HepG2 (cell line): ENCODE measurements around the gene RAB6A. TPM values are rescaled to one million over a fixed set of nuclear protein-coding genes. Genes with fewer than 3 reads are reported as not detected.

Experiments
- CEBPB ChIP-seq: IDR thresholded peaks from 2 replicates; pipeline ENCODE4 v1.6.1; 2011; ENCODE audit warnings: low read depth, low read length, improper control_type of control experiment, borderline replicate concordance
- DZIP1 ChIP-seq: sonication (generic); formaldehyde crosslinking; IDR thresholded peaks from 2 replicates; pipeline ENCODE4 v1.5.0; 2020; ENCODE audit warnings: mild to moderate bottlenecking, missing genetic modification reagents
- GFI1 ChIP-seq: sonication (generic); formaldehyde crosslinking; IDR thresholded peaks from 2 replicates; pipeline ENCODE4 v1.5.0; 2020; ENCODE audit warnings: missing genetic modification reagents, mild to moderate bottlenecking, borderline replicate concordance
- HMGA1 ChIP-seq: sonication (generic); formaldehyde crosslinking; conservative IDR thresholded peaks from 2 replicates; pipeline ENCODE4 v1.4.0; 2020; ENCODE audit warnings: missing genetic modification reagents
- HNF4A ChIP-seq: sonication (generic); formaldehyde crosslinking; IDR thresholded peaks from 2 replicates; pipeline ENCODE4 v1.4.0; 2020; ENCODE audit warnings: missing genetic modification reagents
- KDM3A ChIP-seq: IDR thresholded peaks from 2 replicates; pipeline ENCODE4 v1.6.1; 2018; ENCODE audit warnings: low read depth, missing compliant biosample characterization
- MBD4 ChIP-seq: IDR thresholded peaks from 2 replicates; pipeline ENCODE4 v1.6.1; 2012; ENCODE audit warnings: low read length, inconsistent platforms, borderline replicate concordance
- PHF5A ChIP-seq: IDR thresholded peaks from one replicate; pipeline ENCODE4 v1.6.1; 2018; ENCODE audit warnings: low read depth, missing genetic modification reagents; ENCODE audit not compliant: unreplicated experiment
- SNRNP70 ChIP-seq: fragments of 200-400 bp; formaldehyde crosslinking; IDR thresholded peaks from 2 replicates; pipeline ENCODE4 v1.6.1; 2017; ENCODE audit warnings: mild to moderate bottlenecking, low read depth, low read length, moderate library complexity
- SUZ12 ChIP-seq: fragments of 150-350 bp; IDR thresholded peaks from 2 replicates; pipeline ENCODE4 v1.6.1; 2014; ENCODE audit warnings: low read depth, low read length
- TP53 ChIP-seq: sonication (generic); formaldehyde crosslinking; conservative IDR thresholded peaks from 2 replicates; pipeline ENCODE4 v1.4.0; 2020; ENCODE audit warnings: missing genetic modification reagents
- TRIM24 ChIP-seq: sonication (generic); formaldehyde crosslinking; IDR thresholded peaks from 2 replicates; pipeline ENCODE4 v1.8.0; 2022; ENCODE audit warnings: mild to moderate bottlenecking, missing genetic modification reagents
- U2AF2 ChIP-seq: fragments of 200-400 bp; formaldehyde crosslinking; IDR thresholded peaks from 2 replicates; pipeline ENCODE4 v1.6.1; 2017; ENCODE audit warnings: low read depth, mild to moderate bottlenecking, low read length
- ZMYM3 ChIP-seq: sonication (generic); formaldehyde crosslinking; IDR thresholded peaks from 2 replicates; pipeline ENCODE4 v1.5.1; 2020; ENCODE audit warnings: mild to moderate bottlenecking, missing genetic modification reagents
- ZNF513 ChIP-seq: sonication (generic); formaldehyde crosslinking; conservative IDR thresholded peaks from 2 replicates; pipeline ENCODE4 v1.5.0; 2020; ENCODE audit warnings: missing genetic modification reagents
- ZSCAN30 ChIP-seq: sonication (generic); formaldehyde crosslinking; IDR thresholded peaks from 2 replicates; pipeline ENCODE4 v1.5.0; 2020; ENCODE audit warnings: mild to moderate bottlenecking, missing genetic modification reagents
- ZSCAN5A ChIP-seq: sonication (generic); formaldehyde crosslinking; IDR thresholded peaks from 2 replicates; pipeline ENCODE4 v1.8.0; 2022; ENCODE audit warnings: mild to moderate bottlenecking, missing genetic modification reagents, borderline replicate concordance
- polyA plus RNA-seq, 8 experiments: library from polyadenylated mRNA; depleted of rRNA in 3 of 8; stranded (reverse) in 7 of 8; unstranded in 1 of 8; fragments of >200 nt; fragmentation: Illumina TruSeq in 4 of 8; extraction: Trizol in 4 of 8; gene quantifications; 2 replicates each; pipeline versions ENCODE4 v1.2.1 to v1.2.3, GENCODE V29; 2011 to 2016; ENCODE audit warnings: low read depth in 4 of 8, missing spikeins in 1 of 8, mixed read lengths in 1 of 8; ENCODE audit not compliant: insufficient read depth in 1 of 8
- total RNA-seq, 5 experiments: library from RNA; depleted of rRNA; stranded (reverse); fragments of >200 nt; fragmentation: Illumina TruSeq; extraction: Trizol; gene quantifications; 2 replicates each; pipeline ENCODE4 v1.2.3, GENCODE V29; 2016; ENCODE audit warnings: low read depth in 1 of 5
- TF ChIP-seq, protein P1 (sequence below): IDR thresholded peaks from 2 replicates; pipeline ENCODE4 v1.6.1; 2016
- TF ChIP-seq, protein P2 (sequence below): IDR thresholded peaks from 2 replicates; pipeline ENCODE4 v1.6.1; 2012; ENCODE audit warnings: low read depth, low read length, improper control_type of control experiment

The RAB6A gene
- total and polyA plus RNA-seq, 2 of the 13 experiments (the other 11 are each of a cell fraction or from before 2014, with no cell fraction given) = 74.3 to 121 TPM

DNA sequence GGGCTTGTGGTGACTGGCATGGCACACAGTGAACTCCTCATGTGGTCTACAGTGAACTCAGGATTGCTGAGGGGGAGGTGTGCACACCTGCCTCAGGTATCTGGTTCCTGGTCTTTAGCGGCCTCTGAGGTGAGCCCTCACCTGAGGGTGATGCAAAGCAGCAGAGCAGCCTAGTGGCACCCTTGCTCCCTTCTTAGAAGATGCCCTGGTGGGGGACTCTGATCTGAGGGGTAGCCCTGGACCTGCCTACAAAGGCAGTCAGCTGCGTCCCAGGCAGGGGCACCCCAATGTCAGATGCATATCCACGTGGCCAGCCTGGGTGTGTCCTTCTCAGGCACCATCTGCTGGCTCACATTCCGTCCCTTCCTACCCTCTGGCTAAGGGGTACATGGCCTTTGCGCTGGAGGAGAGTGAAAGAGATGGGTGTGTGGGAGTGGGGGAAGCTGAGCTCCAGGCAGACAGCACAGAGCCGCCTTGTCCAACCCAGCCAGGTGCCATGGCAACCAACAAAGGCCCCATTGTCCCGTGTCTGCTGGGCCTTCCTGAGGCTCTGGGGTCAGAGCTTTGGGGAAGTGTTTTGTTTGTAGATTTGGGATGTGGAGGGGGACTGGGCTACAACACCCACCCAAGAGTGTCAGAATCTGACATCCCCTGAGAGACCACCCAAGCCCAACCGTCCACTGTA lies 108.7 kb downstream of the RAB6A start (continued):
- TF ChIP-seq, protein P1, sequence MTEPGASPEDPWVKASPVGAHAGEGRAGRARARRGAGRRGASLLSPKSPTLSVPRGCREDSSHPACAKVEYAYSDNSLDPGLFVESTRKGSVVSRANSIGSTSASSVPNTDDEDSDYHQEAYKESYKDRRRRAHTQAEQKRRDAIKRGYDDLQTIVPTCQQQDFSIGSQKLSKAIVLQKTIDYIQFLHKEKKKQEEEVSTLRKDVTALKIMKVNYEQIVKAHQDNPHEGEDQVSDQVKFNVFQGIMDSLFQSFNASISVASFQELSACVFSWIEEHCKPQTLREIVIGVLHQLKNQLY (CRISPR knock-in tag) = peak; percentile 44; the same call in 1 of the 2 replicates
- TF ChIP-seq SNRNP70 (no peak), DZIP1 (CRISPR knock-in tag) (no peak), TRIM24 (no peak), SUZ12 (no peak), HNF4A (peak; percentile 88), U2AF2 (peak; percentile 97), PHF5A (CRISPR knock-in tag) (no peak), ZNF513 (CRISPR knock-in tag) (no peak), ZSCAN5A (CRISPR knock-in tag) (no peak), GFI1 (no peak; the same call in 1 of the 2 replicates), TP53 (CRISPR knock-in tag) (no peak), ZSCAN30 (CRISPR knock-in tag) (no peak), ZMYM3 (CRISPR knock-in tag) (peak; percentile 86), HMGA1 (CRISPR knock-in tag) (no peak), KDM3A (CRISPR knock-in tag) (peak; percentile 29; the same call in 1 of the 2 replicates), CEBPB (no peak), MBD4 (no peak)
- TF ChIP-seq, protein P2, sequence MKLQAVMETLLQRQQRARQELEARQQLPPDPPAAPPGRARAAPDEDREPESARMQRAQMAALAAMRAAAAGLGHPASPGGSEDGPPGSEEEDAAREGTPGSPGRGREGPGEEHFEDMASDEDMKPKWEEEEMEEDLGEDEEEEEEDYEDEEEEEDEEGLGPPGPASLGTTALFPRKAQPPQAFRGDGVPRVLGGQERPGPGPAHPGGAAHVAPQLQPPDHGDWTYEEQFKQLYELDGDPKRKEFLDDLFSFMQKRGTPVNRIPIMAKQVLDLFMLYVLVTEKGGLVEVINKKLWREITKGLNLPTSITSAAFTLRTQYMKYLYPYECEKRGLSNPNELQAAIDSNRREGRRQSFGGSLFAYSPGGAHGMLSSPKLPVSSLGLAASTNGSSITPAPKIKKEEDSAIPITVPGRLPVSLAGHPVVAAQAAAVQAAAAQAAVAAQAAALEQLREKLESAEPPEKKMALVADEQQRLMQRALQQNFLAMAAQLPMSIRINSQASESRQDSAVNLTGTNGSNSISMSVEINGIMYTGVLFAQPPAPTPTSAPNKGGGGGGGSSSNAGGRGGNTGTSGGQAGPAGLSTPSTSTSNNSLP = no peak
